GM12872 (cell line): ENCODE results near the gene COA4.

Source experiments
- CTCF ChIP-seq: IDR thresholded peaks from 3 replicates; pipeline ENCODE4 v1.5.1; 2011; ENCODE audit warnings: low read depth, mild to moderate bottlenecking, low read length, moderate library complexity; ENCODE audit not compliant: insufficient read depth

COA4 gene

GRCh38 chr11:73878771-73879170 lies 2.1 kb upstream of the COA4 start:
- TF ChIP-seq CTCF, result no peak

- TF ChIP-seq CTCF, result no peak
Measured at GRCh38 chr11:73875840-73876239, 806 bp downstream of the COA4 start.

DNA sequence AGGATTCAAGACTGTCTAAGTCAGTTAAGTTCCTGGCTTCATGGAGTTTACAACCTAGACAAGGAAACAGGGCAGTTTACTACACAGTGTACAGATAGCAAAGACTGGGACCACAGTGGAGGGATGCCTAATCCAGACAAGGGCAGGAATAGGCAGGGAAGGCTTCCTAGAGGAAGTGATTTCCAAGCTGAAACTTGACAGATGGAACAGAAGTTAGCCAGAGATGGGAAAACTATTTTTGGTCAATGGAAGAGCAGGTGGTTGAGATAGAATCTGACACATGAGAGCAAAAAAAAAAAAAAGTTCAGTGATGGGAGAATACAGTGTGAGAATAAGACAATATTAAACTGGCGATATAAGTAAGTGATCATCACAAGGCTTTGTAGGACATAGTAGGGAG lies 1.3 kb downstream of the COA4 start:
- no peak for TF ChIP-seq CTCF

DNA sequence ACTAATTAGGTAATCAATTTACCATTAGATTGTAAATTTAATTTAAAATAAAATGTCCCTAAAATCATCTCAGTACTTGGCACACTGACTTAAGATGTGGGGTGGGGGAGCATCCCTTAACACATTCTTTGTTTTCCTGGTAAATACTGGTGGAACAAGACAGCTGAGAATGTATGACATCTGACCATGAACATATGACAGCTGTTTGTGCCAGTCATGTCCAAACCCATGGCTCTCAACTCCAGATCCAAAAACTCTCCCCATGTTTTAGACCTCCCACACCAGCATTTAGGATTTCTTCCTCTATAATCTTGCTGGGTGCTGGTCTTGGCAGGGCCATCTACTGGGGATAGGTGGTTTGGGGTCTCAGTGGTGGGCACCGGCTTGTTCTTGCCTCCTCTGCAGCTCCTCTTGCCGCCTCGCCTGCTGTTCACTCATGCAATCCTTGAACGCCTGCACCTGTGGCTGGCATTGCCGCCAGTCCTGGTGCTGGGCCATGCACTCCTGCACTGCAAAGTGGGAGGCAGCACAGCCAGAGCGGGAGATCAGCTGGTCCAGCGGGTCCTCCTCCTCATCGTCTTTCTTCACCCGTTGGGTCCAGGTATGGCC lies 3.8 kb downstream of the COA4 start:
- TF ChIP-seq CTCF, result no peak

DNA sequence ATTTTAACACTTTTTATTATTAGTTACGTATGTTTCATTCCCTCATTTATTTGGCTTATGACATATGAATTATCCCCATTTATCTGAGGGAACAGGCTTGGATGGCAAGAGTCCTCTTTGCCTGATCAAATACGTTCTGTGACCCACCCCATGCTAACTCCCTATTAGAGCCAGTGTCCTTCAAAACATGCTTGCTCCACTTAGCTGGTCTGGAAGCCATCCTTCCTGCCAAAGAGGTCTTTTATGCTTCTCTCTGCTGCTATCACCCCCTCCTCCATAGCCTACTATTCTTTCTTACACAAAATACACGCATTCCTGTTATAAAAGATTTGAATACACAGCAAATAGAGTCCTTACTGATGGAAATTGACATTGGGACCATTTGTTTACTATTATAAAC lies 6.4 kb downstream of the COA4 start:
- TF ChIP-seq CTCF, result no peak

DNA sequence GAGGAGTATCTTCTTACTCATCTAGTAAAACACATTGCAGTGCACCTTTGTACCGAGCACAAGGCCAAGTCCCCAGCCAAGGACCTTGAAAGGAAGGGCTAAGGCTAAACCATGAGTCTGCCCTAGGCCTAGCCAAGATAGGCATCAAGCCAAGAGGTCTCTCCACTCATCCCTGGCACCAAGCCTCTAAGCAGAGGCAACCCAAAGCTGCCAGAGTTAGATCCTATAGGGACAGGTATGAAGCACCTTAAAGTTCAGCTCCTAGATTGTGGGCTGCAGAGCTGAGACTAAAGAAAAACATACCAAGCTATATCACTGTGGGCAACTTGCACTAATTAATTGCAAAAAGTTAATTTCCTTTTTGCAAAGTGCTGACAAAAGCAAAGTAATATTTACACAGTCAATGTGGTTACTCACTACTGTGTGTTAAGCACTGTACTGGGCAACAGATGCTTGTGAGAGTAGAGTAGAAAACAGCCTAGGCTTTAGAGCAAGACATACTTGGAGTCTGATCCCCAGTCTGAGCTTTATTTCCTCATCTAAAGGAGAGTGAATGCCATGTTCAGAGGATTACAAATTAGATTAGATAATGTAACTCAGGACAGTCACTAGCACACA lies 7.2 kb downstream of the COA4 start:
- no peak for TF ChIP-seq CTCF

GRCh38 chr11:73866586-73866996 lies 10.1 kb downstream of the COA4 start:
- no peak for TF ChIP-seq CTCF
